Stimulated activated naive CD8-positive, alpha-beta T cell treated with anti-CD3 and anti-CD28 coated beads, Interleukin-15, Interleukin-2, amounts not matched to agents 100 ng/mL and 50 ng/mL, for 24 hours (primary cell): ENCODE measurements around the gene MRS2.

ENCODE experiments used
- H3K27ac Mint-ChIP-seq: one replicate; pipeline ENCODE4 v1.8.0; 2021; ENCODE audit warnings: mild to moderate bottlenecking, mixed read lengths
- H3K27me3 Mint-ChIP-seq: one replicate; pipeline ENCODE4 v1.8.0; 2021; ENCODE audit warnings: mixed read lengths
- H3K36me3 Mint-ChIP-seq: one replicate; pipeline ENCODE4 v1.8.0; 2021; ENCODE audit warnings: low read depth, mixed read lengths
- H3K4me1 Mint-ChIP-seq: one replicate; pipeline ENCODE4 v1.8.0; 2021; ENCODE audit warnings: low read depth, mixed read lengths
- H3K4me3 Mint-ChIP-seq: one replicate; pipeline ENCODE4 v1.8.0; 2021; ENCODE audit warnings: mild to moderate bottlenecking, mixed read lengths
- H3K9me3 Mint-ChIP-seq: one replicate; pipeline ENCODE4 v1.8.0; 2021; ENCODE audit warnings: mixed read lengths

Gene MRS2

GRCh38 chr6:24460966-24461365 is 58.2 kb downstream of the MRS2 start:
- no peaks in the 10 kb centered on the region for H3K9me3 Mint-ChIP-seq
- H3K4me1 Mint-ChIP-seq, result no peaks in the 10 kb centered on the region
- H3K36me3 Mint-ChIP-seq, result no peaks in the 10 kb centered on the region
- H3K4me3 Mint-ChIP-seq, result no peak overlapping the region
- H3K27me3 Mint-ChIP-seq, result no peaks in the 10 kb centered on the region
- no peak overlapping the region for H3K27ac Mint-ChIP-seq

- Mint-ChIP-seq H3K4me3 (no peak overlapping the region), H3K36me3 (no peaks in the 10 kb centered on the region), H3K9me3 (no peaks in the 10 kb centered on the region), H3K27ac (no peak overlapping the region), H3K27me3 (no peaks in the 10 kb centered on the region), H3K4me1 (no peaks in the 10 kb centered on the region)
These were observed 61.7 kb downstream of the MRS2 start for GRCh38 chr6:24464253-24465038.

GRCh38 chr6:24469811-24470210 is 67.1 kb downstream of the MRS2 start:
- Mint-ChIP-seq H3K36me3 (no peaks in the 10 kb centered on the region), H3K27me3 (no peaks in the 10 kb centered on the region), H3K9me3 (no peaks in the 10 kb centered on the region), H3K27ac (no peak overlapping the region), H3K4me1 (no peaks in the 10 kb centered on the region), H3K4me3 (no peak overlapping the region)

- Mint-ChIP-seq H3K9me3 (no peaks in the 10 kb centered on the region), H3K27ac (no peak overlapping the region), H3K4me3 (no peak overlapping the region), H3K27me3 (no peaks in the 10 kb centered on the region), H3K4me1 (no peaks in the 10 kb centered on the region), H3K36me3 (no peaks in the 10 kb centered on the region)
These were observed 69.4 kb downstream of the MRS2 start for GRCh38 chr6:24472181-24472580.
